Glomerular visceral epithelial cell (primary cell): ENCODE results near the gene VPS13C.

Experiments used
- DNase-seq: peaks from one replicate; pipeline ENCODE4 v3.0.0-alpha.2; 2016; ENCODE audit errors: extremely low spot score

The VPS13C gene

GRCh38 chr15:61935493-61935892 lies 124.8 kb downstream of the VPS13C start:
- no peak for DNase-seq

GRCh38 chr15:61929452-61929851 lies 130.8 kb downstream of the VPS13C start:
- no peak for DNase-seq

DNA sequence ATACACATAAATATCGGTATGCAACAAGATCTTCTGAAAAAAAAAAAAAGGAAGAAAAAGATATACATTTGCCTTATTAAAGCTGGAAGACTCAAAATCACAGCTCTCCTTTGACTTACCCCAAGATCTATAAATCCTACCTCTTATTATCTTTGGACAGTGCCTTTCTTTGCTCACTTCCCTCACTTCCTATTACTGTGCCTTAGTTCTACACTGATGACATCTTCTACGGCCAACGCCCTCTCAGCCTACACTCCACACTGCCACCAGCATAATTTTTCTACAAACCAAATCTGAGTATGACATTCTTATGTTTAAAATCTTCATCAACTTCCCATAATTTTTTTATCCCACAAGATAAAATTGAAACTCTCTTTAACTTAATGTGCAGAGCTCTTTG lies 137.1 kb downstream of the VPS13C start:
- DNase-seq: no peak

DNA sequence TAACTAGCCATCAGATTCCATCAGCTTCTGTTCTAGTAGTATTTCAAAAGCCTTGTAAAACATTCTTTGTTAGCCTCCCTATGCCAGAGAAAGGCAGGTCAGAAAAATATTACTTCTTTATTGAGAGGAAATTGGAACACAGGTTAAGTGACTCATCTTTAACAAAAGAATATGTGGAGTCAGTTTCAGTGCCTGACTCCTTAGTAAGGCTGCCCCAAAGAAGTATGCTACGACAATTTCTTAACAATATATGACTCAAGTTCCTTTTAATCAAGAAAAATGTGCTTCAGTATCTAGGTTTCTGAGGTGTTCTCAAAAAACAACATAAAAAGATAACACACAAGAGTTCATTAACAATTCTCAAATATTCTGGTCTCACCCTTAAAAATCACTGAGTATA lies 139.2 kb downstream of the VPS13C start:
- no peak for DNase-seq

GRCh38 chr15:61917457-61917856 lies 142.8 kb downstream of the VPS13C start:
- no peak for DNase-seq

DNA sequence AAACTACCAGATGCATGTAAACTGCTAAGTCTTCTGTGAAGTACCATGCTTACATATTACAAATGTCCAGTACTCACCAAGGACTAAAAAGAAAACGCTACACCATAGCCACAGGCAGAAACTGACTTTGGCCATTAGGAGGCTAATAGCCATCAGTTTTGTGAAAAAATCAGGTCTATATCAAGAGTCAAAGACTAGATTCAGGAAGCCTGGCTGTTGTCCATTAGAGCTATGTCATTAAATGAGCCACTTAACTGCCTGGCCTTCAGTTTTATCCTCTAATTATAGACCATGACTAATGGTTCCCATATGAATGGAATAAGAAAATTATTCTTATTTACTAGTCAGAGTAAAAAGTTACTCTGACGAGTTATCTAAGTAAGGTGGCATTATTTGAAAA lies 144.1 kb downstream of the VPS13C start:
- DNase-seq: no peak

DNA sequence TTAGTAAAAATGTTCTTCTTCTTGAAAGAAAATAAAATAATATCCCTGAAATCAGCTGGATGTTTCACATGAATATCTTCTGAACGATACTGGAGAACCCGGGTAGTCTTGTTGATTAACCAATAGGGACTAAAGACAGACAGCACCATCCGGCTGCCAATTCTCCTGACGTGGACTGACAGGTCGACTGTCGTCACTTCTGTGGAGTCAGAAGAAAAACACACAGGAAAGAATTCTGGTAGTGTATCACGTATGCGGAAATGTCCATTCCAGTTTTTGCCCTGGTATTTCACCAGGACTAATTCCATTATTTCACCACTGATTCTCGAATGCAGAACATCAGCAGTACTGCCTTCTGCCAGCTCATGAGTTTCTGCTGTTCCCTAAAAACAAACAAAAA lies 144.6 kb downstream of the VPS13C start:
- no peak for DNase-seq

DNA sequence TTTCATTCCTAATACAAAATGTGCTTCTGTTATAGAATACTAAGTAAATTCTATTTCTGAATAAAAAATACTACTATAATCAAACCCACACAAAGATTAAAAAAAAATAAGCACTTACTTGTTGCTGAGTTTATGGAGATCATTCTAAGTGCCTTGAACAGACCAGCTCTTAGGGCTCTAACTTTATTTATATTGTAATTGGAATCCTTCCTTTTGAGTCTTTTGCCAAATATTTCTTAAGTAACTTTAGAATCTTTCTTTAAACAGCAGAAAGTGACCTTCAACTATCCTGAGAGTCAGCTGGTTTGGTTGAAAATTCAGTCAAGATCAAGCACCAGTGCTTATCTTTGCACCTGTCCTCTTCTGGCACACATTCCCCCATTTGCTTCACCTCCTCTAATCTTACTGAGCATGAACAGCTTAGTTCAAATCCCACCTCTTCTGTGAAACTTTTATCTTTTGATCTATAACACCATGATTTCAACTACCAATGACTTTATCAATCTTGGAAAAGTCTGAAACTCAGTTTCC lies 149.3 kb downstream of the VPS13C start:
- no peak for DNase-seq

DNA sequence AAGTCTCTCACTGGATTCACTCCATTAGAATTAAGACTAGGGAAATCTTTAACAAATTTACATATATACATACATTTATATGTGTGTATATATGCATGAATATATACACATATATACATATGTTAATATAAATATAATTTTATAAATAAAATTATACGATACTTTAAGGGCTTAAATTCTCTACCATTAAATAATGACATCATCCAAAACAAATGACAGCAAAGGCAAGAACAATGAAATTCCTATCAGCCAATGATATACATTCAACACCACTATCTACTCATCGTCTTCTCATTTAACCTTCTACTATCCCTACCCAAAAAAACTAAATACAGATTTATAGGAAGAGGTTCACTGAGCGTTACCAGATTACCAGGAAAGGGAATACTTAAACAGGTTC lies 152.0 kb downstream of the VPS13C start:
- no peak for DNase-seq

GRCh38 chr15:61907753-61908086 lies 152.5 kb downstream of the VPS13C start:
- DNase-seq: no peak

- DNase-seq: no peak
Measured at GRCh38 chr15:61906961-61907752, 153.1 kb downstream of the VPS13C start.

DNA sequence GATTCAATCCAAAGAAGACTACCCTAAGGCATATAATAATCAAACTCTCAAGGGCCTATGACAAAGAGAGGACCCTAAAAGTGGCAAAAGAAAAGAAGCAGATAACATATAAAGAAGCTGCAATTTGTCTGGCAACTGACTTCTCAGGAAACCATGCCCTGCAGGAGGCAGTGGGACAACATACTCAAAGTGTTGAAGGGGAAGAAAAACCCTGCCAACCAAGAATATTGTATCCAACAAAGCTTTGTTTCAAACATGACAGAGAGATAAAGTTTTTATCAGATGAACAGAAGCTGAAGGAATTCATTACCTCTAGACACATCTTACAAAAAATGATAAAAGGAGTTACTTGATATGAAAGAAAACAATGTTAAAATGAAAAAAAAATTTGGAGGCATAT lies 167.1 kb downstream of the VPS13C start:
- DNase-seq: no peak

- no peak for DNase-seq
Measured at GRCh38 chr15:61892140-61892539, 168.1 kb downstream of the VPS13C start.

DNA sequence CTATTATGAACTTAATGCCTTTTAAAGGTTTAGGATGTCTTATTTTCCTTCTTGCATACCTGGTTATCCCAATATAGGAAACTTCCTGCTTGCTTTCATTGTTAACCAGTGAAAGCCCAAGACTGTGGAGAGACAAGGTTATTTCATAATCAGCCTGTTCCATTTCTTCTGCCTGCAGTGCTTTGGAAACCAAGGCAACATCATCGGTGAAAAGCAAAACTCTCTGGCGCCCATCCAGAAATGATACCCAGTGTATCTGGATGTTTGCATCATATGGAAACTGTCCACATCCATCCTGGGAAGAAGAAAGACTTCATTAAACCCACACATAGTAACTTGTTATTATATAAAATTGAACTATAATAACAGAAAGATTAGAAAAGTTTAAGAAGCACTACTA lies 170.1 kb downstream of the VPS13C start:
- DNase-seq: no peak

GRCh38 chr15:61889706-61890105 lies 170.5 kb downstream of the VPS13C start:
- DNase-seq: no peak

DNA sequence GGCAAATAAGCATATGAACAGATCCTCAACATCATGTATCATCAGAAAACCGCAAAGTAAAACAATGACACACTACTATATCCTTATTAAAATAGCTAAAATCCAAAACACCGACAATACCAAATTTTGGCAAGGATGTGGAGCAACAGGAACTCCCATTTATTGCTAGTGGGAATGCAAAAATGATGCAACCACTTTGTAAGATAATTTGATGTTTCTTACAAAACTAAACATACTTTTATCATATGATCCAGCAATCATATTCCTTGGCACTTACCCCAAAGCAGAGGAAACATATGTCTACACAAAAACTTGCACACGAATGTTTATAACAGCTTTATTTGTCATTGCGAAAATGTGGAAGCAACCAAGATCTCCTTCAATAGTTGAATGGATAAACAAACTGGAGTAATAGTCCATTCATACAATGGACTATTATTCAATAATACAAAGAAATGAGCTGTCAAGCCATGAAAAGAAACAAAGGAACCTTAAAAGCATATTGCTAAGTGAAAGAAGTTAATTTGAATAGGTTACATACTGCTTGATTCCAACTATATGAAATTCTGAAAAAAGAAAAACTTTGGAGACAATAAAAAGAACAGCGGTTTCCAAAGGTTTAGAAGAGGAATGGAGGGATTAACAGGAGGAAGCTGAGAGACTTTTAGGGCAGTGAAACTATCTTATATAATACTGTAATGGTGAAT lies 172.0 kb downstream of the VPS13C start:
- no peak for DNase-seq

DNA sequence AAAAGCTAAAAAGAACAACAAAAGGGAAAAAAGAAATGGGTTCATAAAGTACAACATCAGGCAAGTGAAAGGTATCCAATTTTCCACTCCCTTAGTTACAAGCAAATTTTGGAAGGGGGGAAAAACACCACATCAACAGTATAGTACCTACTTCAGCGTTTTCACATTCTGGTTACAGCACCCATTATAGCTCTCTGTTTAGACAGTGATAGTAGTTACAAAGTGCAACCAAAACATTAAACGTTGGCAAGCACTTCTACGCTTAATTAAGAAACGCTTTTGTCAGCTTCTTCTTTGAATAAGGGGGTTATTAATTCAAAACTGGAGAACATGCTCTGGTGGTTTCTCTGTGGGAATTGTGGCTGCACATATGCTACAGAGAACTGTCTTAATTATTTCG lies 180.2 kb downstream of the VPS13C start:
- DNase-seq: no peak

DNA sequence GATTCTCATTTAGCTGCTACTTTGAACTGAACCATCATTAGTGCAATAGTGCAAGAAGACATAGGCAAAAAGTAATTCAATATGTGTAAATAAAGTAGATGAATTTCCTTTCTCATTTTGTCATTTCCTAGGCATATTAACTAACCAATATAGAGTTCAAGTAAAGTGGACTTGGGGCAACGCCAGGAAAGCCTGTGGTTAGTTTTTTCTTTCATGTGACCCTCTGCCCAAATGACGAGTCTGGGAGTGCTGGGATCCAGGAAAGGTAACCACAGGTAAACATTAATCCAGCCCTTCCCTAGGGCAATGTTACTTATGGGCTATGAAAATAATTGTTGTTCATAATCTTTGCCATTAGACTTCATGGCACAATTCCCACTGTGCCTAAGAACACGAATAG lies 181.0 kb downstream of the VPS13C start:
- peak; percentile 15 for DNase-seq

GRCh38 chr15:61871926-61872522 lies 188.2 kb downstream of the VPS13C start:
- peak; percentile 7 for DNase-seq

- no peak for DNase-seq
Measured at GRCh38 chr15:61869656-61870055, 190.6 kb downstream of the VPS13C start.

DNA sequence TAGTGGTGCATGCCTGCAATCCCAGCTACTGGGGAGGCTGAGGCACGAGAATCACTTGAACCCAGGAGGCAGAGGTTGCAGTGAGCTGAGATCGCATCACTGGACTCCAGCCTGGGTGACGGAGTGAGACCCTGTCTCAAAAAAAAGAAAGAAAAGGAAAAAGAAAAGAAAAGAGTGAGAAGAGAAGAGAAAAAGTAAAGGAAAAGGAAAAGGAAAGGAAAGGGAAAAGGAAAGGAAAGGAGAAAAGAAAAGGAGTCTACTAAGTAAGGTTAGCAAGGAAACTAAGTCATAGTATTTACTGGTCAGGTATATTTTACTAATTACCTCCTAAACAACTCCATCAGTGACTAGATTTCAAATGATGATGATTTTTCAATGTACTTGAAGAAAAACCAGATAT lies 198.3 kb downstream of the VPS13C start:
- DNase-seq: no peak

DNA sequence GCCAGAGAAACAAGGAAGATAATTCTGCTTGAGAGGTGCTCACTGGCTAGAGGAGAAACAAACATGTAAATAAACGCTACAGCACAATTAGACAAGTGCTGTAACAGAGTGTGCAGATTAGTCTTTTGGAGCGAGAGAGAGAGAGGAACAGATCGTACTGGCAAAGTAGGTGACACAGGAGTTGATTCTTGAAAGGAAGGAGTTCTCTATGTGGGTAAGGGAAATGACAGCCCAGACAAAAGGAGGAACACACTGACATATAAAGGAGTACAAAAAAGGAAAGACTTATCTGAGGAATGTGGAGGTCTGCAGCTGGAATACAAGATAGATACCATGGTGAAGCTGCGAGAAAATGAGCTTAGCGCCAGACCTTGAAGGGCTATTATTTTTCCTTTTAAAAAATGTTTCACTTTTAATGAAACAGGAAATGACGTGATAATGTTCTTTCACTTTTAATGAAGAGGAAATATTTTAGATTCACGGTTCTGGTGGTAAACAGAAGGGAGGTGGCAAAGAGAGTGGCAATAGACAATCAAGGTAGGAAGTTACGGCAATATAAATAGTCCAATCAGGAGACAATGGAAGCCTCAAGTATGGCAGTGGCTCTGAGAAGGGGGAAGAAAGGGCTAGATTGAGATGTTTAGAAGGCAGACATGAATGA lies 202.9 kb downstream of the VPS13C start:
- no peak for DNase-seq
